Omental fat pad (tissue), 4 donors: Measurements from ENCODE around the gene OR6J1. TPM values are rescaled to one million over a fixed set of nuclear protein-coding genes. Genes with fewer than 3 reads are reported as not detected.

Experiments used
- ATAC-seq: fragments of 150-250 bp; one replicate; pipeline ENCODE4 v1.9.1; 2016; ENCODE audit warnings: mild to moderate bottlenecking, moderate library complexity; ENCODE audit not compliant: low FRiP score
- DNase-seq: peaks from one replicate; pipeline ENCODE4 v3.0.0-alpha.2; 2019; ENCODE audit warnings: low spot score
- CTCF ChIP-seq, 3 donors: fragments of 450-650 bp; IDR thresholded peaks; one replicate each; pipeline ENCODE4 v1.5.1; 2016 to 2017; ENCODE audit warnings: antibody characterized with exemption in 3 of 3, mild to moderate bottlenecking in 3 of 3, moderate library complexity in 2 of 3
- total RNA-seq, 4 donors: library from RNA; depleted of rRNA; stranded (reverse); fragments of >200 nt; gene quantifications; one replicate each; pipeline ENCODE4 v1.1.0, GENCODE V29; 2016

The OR6J1 gene
- total RNA-seq, 4 donors from 2014 or later, result not detected

- ATAC-seq, result no peak
- DNase-seq, result no peak
- TF ChIP-seq CTCF (IDR thresholded peaks at IDR 0.05), result no peak
Observed at GRCh38 chr14:22658946-22659345, 14.8 kb upstream of the OR6J1 start.

- no peak for TF ChIP-seq CTCF (IDR thresholded peaks at IDR 0.05)
- no peak for DNase-seq
- ATAC-seq, result no peak
Observed at GRCh38 chr14:22657861-22658260, 13.7 kb upstream of the OR6J1 start.

- no peak for DNase-seq
- no peak for ATAC-seq
- no peak for TF ChIP-seq CTCF (IDR thresholded peaks at IDR 0.05)
Observed at GRCh38 chr14:22656945-22657731, 13.0 kb upstream of the OR6J1 start.

GRCh38 chr14:22656226-22656625, 12.1 kb upstream of the OR6J1 start:
- ATAC-seq (no peak), DNase-seq (no peak)
- no peak for TF ChIP-seq CTCF (IDR thresholded peaks at IDR 0.05)

- peak; percentile 35 for DNase-seq
- ATAC-seq, result peak; percentile 80
- peak in 1 of 3 donors; percentile 36 for TF ChIP-seq CTCF (IDR thresholded peaks at IDR 0.05)
Observed at GRCh38 chr14:22653012-22653621, 9.0 kb upstream of the OR6J1 start.

- no peak for TF ChIP-seq CTCF (IDR thresholded peaks at IDR 0.05)
- ATAC-seq, result no peak
- DNase-seq, result no peak
Observed at GRCh38 chr14:22651586-22651985, 7.4 kb upstream of the OR6J1 start.
